BE2C (cell line): ENCODE measurements around the gene MEGF11.

Experiments
- DNase-seq: peaks from one replicate; pipeline ENCODE4 v3.0.0-alpha.2; 2020
- H3K27me3 ChIP-seq: fragments of 250-450 bp; sonication (Bioruptor Pico); 2 replicates; pipeline ENCODE4 v1.5.1; 2020; ENCODE audit warnings: mild to moderate bottlenecking
- H3K36me3 ChIP-seq: fragments of 250-450 bp; sonication (Bioruptor Pico); 2 replicates; pipeline ENCODE4 v1.5.1; 2020; ENCODE audit warnings: mild to moderate bottlenecking
- H3K4me1 ChIP-seq: fragments of 250-450 bp; sonication (Bioruptor Pico); 2 replicates; pipeline ENCODE4 v1.5.1; 2020
- H3K4me3 ChIP-seq: 2 replicates; pipeline ENCODE4 v1.5.1; 2011; ENCODE audit warnings: low read depth, low read length
- H3K9me3 ChIP-seq: fragments of 250-450 bp; sonication (Bioruptor Pico); 2 replicates; pipeline ENCODE4 v1.5.1; 2020
- TF ChIP-seq, protein P1 (sequence below): IDR thresholded peaks from 2 replicates; pipeline ENCODE4 v1.5.1; 2012; ENCODE audit warnings: mild to moderate bottlenecking, low read depth, low read length

The MEGF11 gene

DNA sequence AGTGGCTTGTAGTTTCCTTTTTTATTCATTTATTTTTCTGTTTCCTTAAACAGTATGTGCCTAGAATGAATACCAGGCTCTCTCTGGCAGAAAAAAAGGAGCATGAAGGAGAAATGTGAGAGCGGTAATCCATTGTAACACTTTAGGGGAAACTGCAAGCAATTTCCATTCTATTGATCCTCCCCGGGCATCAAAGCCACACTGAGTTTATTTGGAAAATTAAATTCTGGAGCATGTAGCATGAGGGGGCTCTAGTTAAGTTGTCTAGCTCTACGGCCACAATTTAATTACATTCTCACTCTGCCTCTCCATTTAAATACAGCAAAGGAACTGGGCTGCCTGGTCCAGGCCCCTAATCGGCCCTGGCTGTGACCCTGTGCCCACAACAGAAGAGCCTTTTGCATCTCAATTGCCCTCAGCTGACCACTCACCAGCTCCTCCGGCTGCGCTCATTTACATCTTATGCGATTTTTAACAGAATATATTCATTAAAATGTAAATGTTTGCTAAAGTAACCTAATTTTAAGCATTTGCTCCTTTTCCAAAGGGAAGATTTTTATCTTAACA is 72.9 kb downstream of the MEGF11 start:
- DNase-seq, result no peak
- no peak overlapping the region for H3K4me3 ChIP-seq
- no peaks in the 10 kb centered on the region for H3K4me1 ChIP-seq
- H3K27me3 ChIP-seq, result no peaks in the 10 kb centered on the region
- H3K9me3 ChIP-seq, result no peaks in the 10 kb centered on the region
- H3K36me3 ChIP-seq, result no peaks in the 10 kb centered on the region
- TF ChIP-seq, protein P1, sequence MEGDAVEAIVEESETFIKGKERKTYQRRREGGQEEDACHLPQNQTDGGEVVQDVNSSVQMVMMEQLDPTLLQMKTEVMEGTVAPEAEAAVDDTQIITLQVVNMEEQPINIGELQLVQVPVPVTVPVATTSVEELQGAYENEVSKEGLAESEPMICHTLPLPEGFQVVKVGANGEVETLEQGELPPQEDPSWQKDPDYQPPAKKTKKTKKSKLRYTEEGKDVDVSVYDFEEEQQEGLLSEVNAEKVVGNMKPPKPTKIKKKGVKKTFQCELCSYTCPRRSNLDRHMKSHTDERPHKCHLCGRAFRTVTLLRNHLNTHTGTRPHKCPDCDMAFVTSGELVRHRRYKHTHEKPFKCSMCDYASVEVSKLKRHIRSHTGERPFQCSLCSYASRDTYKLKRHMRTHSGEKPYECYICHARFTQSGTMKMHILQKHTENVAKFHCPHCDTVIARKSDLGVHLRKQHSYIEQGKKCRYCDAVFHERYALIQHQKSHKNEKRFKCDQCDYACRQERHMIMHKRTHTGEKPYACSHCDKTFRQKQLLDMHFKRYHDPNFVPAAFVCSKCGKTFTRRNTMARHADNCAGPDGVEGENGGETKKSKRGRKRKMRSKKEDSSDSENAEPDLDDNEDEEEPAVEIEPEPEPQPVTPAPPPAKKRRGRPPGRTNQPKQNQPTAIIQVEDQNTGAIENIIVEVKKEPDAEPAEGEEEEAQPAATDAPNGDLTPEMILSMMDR, result no peak

DNA sequence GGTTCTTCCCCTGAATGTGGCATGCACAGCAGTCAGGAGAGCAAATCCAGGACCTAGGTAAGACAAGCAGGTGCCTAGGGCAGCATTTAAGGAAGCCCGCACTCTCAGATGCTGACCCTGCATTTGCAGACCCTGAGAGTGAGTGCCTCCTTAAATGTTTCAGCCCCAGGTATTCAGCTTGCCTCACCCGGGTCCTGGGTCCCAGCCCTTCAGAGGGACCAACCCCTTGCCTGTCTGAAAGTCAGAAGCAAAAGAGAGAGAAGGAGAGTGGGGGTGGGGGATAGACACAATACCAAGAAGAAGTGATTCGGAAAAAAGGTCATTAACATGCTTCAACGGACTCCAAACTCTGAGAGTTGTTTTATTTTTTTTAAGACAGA is 75.0 kb downstream of the MEGF11 start:
- no peaks in the 10 kb centered on the region for H3K27me3 ChIP-seq
- H3K4me1 ChIP-seq, result no peaks in the 10 kb centered on the region
- TF ChIP-seq, protein P1, result no peak
- no peak for DNase-seq
- no peaks in the 10 kb centered on the region for H3K36me3 ChIP-seq
- H3K9me3 ChIP-seq, result no peaks in the 10 kb centered on the region
- H3K4me3 ChIP-seq, result no peak overlapping the region

DNA sequence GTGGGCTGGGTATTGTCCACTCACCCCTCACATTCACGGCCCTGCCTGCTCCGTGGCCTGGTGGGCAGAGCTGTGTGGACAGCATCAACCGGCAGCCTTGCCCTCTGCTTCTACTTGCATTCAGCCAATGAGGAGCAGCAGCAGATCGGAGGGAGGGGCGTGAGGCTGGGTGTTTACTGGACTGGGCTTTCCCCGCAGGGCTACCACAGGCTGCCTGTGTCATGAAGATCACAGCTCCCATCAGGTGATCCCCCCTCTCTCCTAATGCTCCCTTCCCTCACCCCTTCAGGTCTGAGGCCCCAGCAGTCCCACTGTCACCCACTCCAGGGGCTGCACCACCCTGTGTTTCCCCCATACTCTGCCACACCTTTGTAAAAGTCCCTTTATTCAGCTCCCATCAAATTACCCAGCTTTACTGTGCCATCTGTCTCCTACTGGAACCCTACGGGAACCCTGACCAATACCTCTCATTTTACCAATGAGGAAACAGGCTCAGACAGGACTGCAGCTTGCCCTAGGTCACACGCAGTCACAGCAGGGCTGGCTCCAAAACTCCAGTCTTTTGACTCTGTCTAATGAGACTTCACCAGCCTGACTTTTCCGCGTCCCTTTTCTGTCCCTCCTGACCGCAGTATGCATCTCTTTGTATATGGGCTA is 81.1 kb downstream of the MEGF11 start:
- H3K9me3 ChIP-seq, result no peaks in the 10 kb centered on the region
- no peak for DNase-seq

DNA sequence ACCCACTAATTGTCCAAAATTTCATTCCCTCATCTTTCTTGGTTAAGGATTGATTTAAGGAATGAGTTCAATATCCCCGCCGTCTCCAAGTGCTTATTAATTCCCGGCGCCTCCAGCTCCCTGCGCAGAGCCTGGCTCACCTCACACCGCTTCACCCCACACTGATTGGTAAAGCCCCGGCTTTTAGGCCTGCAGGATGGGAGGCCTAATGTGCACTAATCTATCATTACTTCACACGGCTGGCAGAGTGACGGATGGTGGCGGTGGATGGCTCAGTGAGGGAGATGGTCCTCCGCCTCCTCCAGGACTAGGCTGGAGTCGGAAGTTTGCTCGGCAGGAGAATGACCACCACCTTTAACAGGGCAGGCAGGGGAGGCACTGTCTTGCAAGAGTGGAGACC is 81.7 kb downstream of the MEGF11 start:
- Histone ChIP-seq H3K27me3 (no peaks in the 10 kb centered on the region), H3K36me3 (no peaks in the 10 kb centered on the region), H3K4me3 (no peak overlapping the region), H3K4me1 (no peaks in the 10 kb centered on the region), H3K9me3 (no peaks in the 10 kb centered on the region)
- DNase-seq, result no peak
- TF ChIP-seq, protein P1, result no peak

More for the DNA sequence above, 81.1 kb downstream of the MEGF11 start:
- Histone ChIP-seq H3K27me3 (no peaks in the 10 kb centered on the region), H3K4me3 (no peak overlapping the region), H3K36me3 (no peaks in the 10 kb centered on the region), H3K4me1 (no peaks in the 10 kb centered on the region)
- TF ChIP-seq, protein P1, result no peak

DNA sequence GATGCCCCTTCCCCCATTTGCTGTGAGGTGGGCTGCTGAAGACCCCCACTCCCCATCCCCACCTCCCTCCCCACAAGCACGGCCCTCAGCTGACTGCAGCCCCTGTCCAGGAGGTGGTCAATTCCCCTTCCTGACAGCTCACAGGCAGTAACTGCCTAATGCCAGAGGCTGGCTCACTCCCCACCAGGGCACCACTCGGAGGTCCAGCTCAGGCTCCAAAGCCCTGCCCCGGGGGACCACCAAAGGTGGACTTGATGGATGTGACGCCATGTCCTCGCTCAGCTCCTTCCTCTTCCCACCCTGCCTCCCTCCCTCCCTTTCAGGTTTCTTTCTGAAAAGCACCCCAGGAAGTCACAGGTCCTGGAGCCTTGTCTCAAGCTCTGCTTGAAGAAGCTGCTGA is 82.8 kb downstream of the MEGF11 start:
- H3K4me3 ChIP-seq, result no peak overlapping the region
- DNase-seq, result no peak
- H3K36me3 ChIP-seq, result no peaks in the 10 kb centered on the region
- H3K27me3 ChIP-seq, result no peaks in the 10 kb centered on the region
- TF ChIP-seq, protein P1, result no peak
- H3K4me1 ChIP-seq, result peaks cover 6% of the 10 kb centered on the region
- no peaks in the 10 kb centered on the region for H3K9me3 ChIP-seq

DNA sequence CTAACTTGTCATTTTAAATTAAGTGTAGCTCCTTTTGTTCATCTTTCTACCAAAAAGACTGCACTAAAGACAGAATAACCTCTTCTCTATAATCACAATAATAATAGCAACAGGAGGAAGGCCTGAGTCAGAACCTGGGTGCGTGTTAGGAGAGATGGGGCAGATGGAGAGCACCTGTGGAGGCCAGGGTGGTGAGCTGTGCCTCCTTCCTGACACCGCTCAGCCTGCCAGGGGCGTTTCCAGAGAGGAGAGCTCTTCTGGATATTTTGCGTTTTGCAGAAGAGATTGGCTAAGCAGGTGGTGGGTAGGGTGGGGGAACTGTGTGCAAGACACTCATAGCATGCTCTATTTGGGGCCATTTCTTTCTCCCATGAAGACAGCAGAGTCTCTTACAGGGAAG is 83.5 kb downstream of the MEGF11 start:
- TF ChIP-seq, protein P1, result no peak
- H3K9me3 ChIP-seq, result no peaks in the 10 kb centered on the region
- no peaks in the 10 kb centered on the region for H3K27me3 ChIP-seq
- peaks cover 8% of the 10 kb centered on the region for H3K4me1 ChIP-seq
- no peak overlapping the region for H3K4me3 ChIP-seq
- no peak for DNase-seq
- no peaks in the 10 kb centered on the region for H3K36me3 ChIP-seq
